ENCODE data around the gene PGAP3. TPM values are rescaled to one million over a fixed set of nuclear protein-coding genes. Genes with fewer than 3 reads are reported as not detected.

The PGAP3 gene, protein sequence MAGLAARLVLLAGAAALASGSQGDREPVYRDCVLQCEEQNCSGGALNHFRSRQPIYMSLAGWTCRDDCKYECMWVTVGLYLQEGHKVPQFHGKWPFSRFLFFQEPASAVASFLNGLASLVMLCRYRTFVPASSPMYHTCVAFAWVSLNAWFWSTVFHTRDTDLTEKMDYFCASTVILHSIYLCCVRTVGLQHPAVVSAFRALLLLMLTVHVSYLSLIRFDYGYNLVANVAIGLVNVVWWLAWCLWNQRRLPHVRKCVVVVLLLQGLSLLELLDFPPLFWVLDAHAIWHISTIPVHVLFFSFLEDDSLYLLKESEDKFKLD
- total RNA-seq: 8.0 and 9.7 TPM in 2 replicates

DNA sequence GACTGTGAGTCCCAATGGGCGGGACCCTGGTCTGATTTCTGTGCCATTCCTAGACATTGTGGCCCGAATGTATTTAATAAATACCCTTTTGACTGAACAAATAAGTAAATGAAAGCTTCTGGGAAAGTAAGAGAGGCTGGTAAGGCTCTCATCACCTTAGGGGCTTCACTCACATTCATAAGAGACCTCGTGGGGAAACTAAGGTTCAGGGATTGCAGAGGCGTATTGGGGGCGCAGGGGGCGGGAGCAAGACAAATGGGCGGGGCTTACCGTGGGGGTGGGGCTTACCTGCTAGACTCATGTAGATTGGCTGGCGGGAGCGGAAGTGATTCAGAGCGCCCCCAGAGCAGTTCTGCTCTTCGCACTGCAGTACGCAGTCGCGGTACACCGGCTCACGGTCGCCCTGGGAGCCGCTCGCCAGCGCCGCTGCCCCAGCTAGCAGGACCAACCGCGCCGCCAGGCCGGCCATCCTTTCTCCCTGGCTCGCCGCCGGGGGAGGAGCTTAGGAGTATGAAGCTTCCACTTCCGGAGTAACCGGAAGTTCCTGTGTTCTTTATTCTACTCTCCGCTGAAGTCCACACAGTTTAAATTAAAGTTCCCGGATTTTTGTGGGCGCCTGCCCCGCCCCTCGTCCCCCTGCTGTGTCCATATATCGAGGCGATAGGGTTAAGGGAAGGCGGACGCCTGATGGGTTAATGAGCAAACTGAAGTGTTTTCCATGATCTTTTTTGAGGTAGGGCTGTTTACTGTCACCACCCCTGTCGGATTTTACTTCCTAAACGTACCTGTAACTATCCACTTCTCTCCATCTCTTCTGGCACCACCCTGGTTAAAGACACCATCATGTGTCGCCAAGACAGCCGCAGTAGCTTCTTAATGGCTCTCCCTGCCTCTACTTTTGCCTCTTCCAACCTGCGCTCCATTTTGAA is at the start of gene PGAP3:
Gene PGAP3, minus strand, starts transcription at position 512 of the 929 bp plus-strand sequence. Its CDS starts 43 bp downstream, at position 469.

DNA sequence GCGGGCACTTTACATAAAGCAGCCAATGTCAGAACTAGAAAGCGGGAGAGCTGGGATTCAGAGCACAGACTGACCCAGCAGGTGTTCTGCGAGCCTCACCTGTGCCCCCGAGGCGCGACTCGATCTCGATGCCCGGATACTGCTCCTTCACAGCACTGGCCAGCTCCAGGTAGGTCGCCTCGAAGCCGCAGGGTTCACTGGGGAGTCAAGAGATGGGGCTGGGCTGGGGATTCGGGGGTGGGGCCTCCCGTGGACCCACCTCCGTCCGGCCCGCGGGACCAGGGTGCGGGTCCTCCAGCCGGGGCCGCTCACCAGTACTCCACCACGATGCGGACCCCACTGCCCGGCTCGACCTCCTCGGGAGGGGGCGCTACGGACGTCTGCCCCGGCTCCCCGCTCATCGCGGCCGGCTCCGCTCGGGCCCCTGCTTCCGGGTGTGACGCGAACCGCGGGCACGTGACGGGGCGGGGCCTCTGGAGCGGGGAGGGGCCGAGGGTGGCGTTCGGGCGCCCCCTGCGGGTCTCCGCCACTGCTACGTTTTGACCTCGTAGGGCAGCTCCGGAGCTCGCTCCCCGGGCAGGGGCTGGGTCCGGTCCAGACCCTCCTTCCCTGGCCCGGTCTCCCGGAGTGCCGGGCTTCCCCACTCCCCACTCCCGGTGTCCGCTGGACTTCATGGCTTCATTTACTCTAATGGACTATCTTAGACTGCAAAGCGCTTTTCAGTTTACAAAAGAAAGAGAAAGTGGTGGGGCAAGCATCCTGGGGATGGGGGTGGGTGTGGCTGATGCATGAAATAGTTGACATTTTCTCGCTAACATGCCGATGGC is 42.5 kb upstream of the PGAP3 start, which contains the start of gene MIEN1:
Gene MIEN1, minus strand, starts transcription at position 438 of the 827 bp plus-strand sequence. Its CDS starts 37 bp downstream, at position 401.

DNA sequence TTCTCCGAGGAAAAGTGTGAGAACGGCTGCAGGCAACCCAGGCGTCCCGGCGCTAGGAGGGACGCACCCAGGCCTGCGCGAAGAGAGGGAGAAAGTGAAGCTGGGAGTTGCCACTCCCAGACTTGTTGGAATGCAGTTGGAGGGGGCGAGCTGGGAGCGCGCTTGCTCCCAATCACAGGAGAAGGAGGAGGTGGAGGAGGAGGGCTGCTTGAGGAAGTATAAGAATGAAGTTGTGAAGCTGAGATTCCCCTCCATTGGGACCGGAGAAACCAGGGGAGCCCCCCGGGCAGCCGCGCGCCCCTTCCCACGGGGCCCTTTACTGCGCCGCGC is 11.9 kb upstream of the PGAP3 start, which contains the start of gene ERBB2:
Gene ERBB2, plus strand, starts transcription at position 247 of the 330 bp plus-strand sequence. CDS start 175 bp downstream, outside the sequence.

DNA sequence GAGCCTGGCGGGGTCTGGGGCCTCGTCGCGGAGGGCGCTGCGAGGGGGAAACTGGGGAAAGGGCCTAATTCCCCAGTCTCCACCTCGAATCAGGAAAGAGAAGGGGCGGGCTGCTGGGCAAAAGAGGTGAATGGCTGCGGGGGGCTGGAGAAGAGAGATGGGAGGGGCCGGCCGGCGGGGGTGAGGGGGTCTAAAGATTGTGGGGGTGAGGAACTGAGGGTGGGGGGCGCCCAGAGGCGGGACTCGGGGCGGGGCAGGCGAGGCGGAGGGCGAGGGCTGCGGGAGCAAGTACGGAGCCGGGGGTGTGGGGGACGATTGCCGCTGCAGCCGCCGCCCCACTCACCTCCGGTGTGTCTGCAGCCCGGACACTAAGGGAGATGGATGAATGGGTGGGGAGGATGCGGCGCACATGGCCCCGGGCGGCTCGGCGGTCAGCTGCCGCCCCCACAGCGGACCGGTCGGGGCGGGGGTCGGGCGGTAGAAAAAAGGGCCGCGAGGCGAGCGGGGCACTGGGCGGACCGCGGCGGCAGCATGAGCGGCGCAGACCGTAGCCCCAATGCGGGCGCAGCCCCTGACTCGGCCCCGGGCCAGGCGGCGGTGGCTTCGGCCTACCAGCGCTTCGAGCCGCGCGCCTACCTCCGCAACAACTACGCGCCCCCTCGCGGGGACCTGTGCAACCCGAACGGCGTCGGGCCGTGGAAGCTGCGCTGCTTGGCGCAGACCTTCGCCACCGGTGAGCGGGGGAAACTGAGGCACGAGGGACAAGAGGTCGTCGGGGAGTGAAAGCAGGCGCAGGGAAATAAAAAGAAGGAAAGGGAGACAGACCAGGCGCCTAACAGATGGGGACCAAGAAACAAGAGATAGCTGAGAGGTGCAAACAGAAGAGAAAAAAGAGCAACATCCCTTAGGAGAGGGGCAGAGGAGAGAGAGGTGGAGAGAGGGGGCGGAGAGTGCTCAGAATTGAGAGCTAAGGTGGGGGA is 19.6 kb downstream of the PGAP3 start, which contains the start of gene PNMT:
Gene PNMT, plus strand, starts transcription at position 509 of the 980 bp plus-strand sequence. Its CDS starts 23 bp downstream, at position 532.

DNA sequence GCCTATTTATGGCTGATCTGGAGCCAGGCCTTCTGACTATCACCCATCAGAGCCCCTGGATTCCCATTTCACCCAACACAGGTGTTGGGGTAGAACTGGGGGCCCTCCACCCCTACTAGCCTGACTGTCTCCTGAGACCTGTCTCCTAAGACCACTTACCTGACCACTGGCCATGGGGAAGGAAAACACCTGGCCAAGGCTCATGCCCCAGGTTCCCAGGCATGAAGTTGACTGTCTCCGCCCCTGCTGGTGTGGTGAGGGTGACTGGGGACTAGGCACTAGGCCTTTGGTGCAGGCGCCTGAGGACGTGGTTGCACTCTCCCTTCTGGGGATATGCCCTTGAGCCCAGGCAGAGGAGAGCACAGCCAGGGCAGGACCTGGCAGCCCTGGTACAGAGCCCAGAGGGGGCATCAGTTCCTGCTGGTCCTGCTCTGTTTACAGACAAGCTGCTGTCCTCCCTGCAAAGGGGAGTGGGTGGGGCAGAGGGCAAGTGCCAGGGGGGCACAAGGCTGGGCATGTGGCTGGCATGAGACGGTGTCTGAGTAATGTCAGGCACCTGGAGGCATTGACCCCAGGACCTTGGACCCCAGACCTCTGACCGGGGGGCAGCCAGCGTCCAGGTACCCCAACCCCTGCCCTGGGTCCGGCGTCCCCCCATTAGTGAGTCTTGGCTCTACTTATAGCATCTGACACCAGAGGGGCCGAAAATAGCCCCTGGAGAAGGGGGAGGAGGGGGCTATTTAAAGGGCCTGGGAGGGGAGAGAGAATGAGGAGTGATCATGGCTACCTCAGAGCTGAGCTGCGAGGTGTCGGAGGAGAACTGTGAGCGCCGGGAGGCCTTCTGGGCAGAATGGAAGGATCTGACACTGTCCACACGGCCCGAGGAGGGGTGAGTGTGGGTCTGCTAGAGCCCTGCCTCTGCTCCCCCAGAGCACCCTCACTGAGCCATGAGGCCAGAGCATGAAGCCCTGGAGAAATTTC is 23.0 kb downstream of the PGAP3 start, which contains the start of gene TCAP:
Gene TCAP, plus strand, starts transcription at position 769 of the 981 bp plus-strand sequence. Its CDS starts 11 bp downstream, at position 780.

DNA sequence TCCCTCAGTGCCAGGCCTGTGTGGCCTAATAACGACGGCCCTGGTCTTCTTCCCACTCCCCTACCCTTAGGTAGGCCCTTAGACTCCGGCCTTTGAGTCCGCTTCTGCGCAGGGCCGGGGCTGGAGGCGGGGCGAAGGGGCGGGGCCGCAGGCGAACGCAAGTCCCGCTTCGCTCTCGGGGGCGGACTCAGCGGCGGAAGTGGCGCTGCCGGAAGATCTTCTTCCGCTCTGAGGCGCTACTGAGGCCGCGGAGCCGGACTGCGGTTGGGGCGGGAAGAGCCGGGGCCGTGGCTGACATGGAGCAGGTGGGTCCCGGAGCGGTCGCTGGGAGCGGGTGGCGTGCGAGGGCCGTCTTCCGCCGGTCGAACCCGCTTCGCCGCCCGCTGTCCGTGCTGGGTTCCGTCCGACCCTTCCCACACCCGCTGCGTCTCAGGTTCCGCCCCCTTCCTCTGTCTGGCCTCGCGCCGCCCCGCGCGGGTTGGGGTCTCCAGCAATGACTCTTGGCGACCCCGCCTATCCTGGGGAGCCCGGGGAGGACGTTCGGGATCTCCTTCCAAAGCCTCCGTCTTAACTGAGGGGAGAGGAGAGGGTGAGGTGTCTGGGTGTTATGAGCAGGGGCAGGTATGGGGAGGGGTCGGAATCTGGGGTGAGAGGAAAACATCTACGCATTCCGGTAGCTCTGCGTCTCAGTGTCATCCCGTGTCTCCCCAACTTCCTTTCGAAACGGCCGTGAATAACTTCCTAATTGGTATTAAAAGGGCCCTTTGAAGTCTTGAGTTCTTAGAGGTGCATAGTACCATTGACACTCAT is 50.7 kb downstream of the PGAP3 start, which contains the start of gene STARD3:
Gene STARD3, plus strand, starts transcription at position 218 of the 810 bp plus-strand sequence. CDS start 16,388 bp downstream, outside the sequence.

DNA sequence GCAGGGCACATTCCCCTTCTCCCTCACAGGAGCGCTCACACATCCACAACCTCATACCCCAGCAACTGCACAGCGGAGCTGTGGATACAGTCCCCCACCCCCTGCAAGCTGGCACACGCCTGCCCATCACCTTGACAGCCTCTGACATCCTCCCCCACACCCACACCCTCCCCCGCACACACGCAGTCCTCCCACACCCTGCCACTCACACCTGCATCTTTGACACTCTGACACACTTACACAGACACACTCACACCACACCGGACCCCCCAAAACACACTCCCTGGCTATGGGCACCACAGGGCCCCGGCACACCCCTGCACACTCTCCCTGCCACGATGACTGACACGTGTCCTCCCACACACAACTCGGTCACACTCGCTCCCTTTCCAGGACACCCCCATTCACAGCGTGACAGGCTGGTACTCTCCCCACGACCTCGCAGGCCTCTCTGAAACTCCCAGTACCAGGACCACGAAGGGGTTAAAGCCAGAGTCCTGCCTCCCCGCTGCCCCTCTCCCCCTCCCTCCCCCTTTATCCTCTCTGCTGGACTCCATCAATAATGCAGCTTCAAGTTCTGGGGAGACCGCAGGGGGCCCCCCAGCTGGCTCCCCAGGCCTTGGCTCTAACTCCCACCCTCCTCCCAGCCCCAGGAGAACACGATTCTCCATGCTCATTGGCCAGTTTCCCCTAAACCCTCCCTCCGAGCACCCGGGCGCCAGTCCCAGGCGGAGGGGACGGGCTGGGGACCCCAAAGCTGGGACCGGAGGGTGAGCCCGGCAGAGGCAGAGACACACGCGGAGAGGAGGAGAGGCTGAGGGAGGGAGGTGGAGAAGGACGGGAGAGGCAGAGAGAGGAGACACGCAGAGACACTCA is 61.4 kb downstream of the PGAP3 start, which contains the start of gene PPP1R1B:
Gene PPP1R1B, plus strand, starts transcription at position 782 of the 876 bp plus-strand sequence. CDS start 441 bp downstream, outside the sequence.

Other genes with a start within 250 kb of the PGAP3 start
- gene MED1, start 236.8 kb downstream of the PGAP3 start, total RNA-seq: 20.0 and 22.4 TPM in 2 replicates
- gene CDK12, start 226.6 kb downstream of the PGAP3 start, total RNA-seq: 20.0 and 27.1 TPM in 2 replicates
- not detected in 2 replicates for gene NEUROD2, start 80.1 kb downstream of the PGAP3 start, total RNA-seq
- 1.3 and 2.5 TPM in 2 replicates for gene PPP1R1B, start 61.1 kb downstream of the PGAP3 start, total RNA-seq
- 23.3 and 40.3 TPM in 2 replicates for gene STARD3, start 50.9 kb downstream of the PGAP3 start, total RNA-seq
- gene TCAP, start 22.7 kb downstream of the PGAP3 start, total RNA-seq: 0.05 and 0.14 TPM in 2 replicates
- gene PNMT, start 19.6 kb downstream of the PGAP3 start, total RNA-seq: not detected in 2 replicates
- 57.0 and 69.2 TPM in 2 replicates for gene ERBB2, start 12.0 kb upstream of the PGAP3 start, total RNA-seq
- gene MIEN1, start 42.5 kb upstream of the PGAP3 start, total RNA-seq: 61.4 and 102 TPM in 2 replicates
- gene GRB7, start 49.9 kb upstream of the PGAP3 start, total RNA-seq: 16.4 and 26.3 TPM in 2 replicates
- gene IKZF3, start 176.3 kb upstream of the PGAP3 start, total RNA-seq: 0.21 TPM in 1 of 2 replicates, not detected in the other
- gene ZPBP2, start 180.1 kb upstream of the PGAP3 start, total RNA-seq: 0.05 TPM in 1 of 2 replicates, not detected in the other
- 1.6 and 1.8 TPM in 2 replicates for gene GSDMB, start 230.6 kb upstream of the PGAP3 start, total RNA-seq
- gene ORMDL3, start 239.5 kb upstream of the PGAP3 start, total RNA-seq: 30.8 and 33.1 TPM in 2 replicates
- not detected in 2 replicates for gene LRRC3C, start 239.7 kb upstream of the PGAP3 start, total RNA-seq